HG02840 (cell line): Measurements from ENCODE around the gene LMCD1.

Source experiments
- ATAC-seq: cut with Tn5 transposase; IDR thresholded peaks from one replicate; pipeline ENCODE4 v1.9.1; 2021; ENCODE audit warnings: mild to moderate bottlenecking, moderate library complexity, moderate number of reproducible peaks; ENCODE audit not compliant: unreplicated experiment, low FRiP score

Gene LMCD1

DNA sequence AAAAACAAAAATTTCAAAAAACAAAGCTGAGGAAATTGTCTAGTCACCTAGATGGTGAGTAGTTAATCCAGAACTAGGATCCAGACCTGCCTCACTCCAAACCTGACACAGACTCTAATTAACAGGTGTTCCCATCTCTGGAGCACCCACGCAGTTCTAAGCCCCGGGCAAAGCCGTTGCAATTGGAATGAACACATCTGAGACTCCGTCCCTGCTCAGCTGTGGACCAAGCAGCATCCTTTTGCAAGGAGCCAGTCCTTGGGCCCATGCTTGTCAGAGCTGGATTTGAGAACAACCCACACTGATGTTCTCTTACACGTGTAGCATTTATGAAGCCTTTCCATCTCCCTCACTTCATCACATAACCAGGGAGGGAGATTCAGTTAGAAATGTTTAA is 54.8 kb downstream of the LMCD1 start:
- ATAC-seq: no peak

- no peak for ATAC-seq
Measured at GRCh38 chr3:8557298-8557697, 55.7 kb downstream of the LMCD1 start.

GRCh38 chr3:8558645-8559044 is 57.0 kb downstream of the LMCD1 start:
- ATAC-seq: no peak

DNA sequence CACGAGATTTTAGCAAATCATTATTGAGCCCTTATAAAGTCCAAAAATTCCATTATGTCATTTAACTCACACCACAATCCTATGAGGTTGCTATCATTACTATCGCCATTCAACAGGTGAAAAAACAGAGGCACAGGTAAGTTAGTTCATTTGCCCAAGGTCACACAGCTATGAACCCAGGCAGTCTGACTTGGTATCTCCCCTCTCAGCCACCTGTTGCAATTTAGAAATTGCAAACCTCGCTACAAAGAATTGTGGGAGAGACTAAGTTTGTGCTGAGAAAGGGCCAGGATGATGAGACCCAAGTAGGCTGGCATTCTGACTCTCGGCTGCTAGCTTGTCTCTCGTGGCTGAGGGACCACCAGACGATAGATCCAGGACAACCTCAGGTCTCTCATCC is 57.7 kb downstream of the LMCD1 start:
- no peak for ATAC-seq

DNA sequence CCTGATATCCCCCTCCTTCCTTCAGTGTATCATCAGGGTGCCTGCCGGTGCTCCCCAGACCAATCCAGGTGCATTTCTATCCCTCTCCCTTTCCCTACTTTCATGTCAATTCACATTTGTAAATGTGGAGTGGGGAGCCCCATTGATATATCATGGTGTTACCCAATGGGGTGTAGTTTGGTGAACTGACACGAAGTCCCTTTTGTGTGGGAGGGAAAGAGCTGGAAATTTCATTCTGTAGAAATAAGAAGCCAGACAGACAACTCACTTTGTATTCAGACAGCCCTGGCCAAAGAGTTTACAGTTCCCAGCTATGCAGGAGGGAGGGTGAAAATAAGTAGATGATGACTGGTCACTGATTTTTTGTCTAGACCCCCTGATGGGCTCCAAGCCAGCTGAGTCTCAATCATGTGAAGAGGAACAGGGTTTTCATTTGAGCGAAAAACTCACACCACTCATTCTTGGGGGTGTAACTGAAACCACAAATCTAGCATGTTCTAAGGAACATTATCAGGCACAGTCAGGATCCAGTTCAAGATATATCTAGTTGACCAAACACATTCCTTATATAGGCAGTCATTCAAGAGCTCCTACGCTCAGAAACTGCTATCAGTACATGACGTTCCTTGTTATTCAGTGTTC is 58.9 kb downstream of the LMCD1 start:
- ATAC-seq: no peak

- ATAC-seq: no peak
Measured at GRCh38 chr3:8561370-8561769, 59.7 kb downstream of the LMCD1 start.

DNA sequence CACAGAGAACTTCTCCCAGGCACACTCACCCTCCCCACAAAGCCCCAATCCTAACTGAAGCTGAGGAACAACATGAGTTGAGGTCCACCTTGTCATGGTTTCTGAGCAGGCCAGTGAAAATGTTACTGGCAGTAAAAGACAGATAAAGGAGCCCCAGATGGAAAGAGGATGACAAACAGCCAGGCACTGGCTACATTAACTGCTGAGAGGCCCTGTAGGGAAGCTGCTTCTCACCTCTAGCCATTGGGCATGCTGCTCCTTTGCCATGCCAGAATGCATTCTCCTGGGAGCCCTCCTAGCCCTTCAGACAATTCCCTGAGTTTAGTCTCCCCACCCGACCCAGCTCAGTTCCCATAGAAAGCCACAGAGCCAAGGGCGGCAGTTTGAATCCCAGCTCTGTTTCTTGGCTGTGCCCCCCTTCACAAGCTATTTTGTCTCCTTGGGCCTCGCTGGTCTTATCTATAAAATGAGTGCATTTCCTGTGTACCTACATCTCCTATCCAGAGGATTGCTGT is 60.5 kb downstream of the LMCD1 start:
- ATAC-seq: no peak

- ATAC-seq: no peak
Measured at GRCh38 chr3:8563146-8563545, 61.5 kb downstream of the LMCD1 start.

- no peak for ATAC-seq
Measured at GRCh38 chr3:8563597-8563996, 62.0 kb downstream of the LMCD1 start.

DNA sequence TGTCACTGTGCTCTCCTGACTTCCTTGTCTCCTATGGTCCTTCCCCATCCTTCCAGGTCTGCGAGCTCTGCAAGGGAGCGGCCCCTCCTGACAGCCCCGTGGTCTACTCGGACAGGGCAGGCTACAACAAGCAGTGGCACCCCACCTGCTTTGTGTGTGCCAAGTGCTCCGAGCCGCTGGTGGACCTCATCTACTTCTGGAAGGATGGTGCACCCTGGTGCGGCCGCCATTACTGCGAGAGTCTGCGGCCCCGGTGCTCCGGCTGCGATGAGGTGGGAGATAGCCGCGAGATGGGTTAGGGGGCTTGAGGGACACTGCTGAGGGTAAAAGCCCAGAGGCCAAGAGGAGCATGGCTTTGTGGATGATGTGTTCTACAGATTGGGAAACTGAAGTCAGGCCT is 63.8 kb downstream of the LMCD1 start:
- ATAC-seq: no peak

DNA sequence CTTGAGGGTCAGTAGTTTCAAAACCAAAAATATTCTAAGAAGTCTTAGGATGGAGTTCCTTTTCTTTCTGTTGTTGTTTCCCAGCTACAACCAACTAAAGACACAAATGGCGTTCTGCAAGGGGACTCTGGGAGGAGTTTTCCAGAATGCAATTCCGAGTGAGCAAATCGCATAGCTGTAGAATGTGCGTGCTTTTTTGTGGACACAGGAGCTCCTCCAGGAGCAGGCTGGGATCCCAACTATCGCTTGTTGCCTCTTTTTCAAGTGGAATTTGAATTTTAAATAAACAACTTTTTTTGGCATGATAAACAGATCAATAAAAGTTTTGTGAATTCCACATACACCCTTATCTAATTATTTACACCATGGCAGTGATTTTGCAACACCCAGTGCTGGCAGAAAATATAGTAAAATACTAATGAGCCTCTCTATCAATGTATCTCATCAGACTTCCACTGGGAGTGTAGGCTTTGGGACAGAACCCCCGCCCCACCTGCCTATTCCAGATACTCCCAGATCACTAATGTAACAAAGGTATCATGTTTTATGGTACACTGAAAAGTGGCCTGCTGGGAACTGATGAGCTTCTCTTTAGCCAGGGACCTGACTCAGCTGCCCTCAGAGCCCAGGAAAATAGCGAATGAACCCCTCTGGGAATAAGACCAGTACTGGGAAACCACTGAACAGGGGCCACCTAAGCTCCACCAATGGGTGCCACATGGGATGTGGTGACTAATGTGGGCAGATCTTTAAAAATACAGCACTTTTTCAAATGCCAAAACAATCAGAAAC is 66.4 kb downstream of the LMCD1 start:
- ATAC-seq: no peak

DNA sequence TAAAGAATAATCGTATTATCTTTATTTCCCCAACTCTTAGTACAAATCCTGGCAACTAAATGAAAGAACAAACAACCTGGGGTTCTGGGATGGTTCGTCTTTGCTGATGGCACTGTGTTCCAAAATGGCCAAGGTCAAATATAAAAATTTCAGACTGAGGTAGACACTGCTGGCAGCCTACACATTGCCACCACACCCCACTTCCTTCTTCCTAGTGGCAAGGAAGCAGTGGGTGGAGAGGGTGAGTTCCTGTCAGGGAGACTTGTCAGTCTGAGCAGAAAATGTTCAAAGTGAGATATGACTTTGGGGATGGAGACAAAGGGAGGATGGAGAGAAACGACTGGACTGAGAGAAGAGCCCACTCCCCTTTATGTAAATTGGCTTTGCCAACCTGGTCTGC is 69.6 kb downstream of the LMCD1 start:
- no peak for ATAC-seq

DNA sequence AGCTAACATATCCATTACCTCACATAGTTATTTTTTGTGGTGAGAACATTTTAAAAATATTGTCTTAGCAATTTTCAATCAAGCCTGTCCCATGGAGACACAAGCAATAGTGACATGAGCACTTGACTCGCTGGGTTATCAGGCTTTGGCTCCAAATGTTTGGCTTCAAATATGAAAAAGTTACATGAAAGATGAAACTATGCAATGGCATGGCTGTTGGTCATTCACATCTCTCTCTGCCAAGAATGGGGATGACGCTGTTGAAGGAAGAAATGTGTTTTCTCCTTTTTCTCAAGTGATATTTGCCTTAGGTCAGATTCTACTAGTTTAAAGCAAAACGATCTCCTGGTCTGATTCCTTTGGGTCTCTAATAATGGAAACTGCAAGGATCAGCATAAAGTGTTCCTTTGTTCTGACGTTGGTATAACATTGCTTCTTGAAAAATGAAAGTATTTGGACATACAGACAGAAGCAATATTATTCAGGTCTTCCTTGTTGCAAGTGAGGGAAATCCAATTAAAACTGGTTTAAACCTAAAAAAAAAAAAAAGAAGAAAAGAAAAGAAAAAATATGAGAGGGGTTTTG is 71.8 kb downstream of the LMCD1 start:
- no peak for ATAC-seq

DNA sequence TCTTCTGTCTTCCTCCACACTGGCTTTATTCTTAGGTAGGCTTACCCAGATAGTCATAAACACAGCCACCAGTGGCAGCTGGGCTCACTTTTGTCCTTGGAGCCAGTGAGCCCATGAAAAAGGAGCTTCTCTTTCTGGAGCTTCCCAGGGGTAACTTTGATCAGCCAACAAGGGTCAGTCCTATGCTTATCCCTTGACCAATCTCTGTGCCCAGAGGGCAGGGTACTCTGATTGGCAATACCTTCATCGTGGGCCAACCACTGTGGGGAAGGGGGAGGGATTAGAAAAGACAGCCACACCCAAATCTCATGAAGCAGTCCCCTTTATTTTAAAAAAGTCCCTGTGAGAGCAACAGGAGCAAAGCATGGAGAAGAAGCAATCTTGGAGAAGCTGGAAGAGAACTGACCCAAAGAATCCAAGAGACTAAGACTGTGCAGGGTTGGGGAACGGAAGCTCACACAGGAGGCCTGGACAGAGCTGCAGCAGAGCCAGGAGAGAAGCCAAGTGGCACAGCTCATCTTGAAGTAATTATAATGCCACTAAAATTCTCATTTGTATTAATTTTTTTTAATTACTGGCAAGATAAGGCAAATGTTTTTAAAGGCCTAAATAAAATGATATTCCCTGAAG is 72.5 kb downstream of the LMCD1 start:
- ATAC-seq: no peak

- no peak for ATAC-seq
Measured at GRCh38 chr3:8574670-8575322, 73.2 kb downstream of the LMCD1 start.

DNA sequence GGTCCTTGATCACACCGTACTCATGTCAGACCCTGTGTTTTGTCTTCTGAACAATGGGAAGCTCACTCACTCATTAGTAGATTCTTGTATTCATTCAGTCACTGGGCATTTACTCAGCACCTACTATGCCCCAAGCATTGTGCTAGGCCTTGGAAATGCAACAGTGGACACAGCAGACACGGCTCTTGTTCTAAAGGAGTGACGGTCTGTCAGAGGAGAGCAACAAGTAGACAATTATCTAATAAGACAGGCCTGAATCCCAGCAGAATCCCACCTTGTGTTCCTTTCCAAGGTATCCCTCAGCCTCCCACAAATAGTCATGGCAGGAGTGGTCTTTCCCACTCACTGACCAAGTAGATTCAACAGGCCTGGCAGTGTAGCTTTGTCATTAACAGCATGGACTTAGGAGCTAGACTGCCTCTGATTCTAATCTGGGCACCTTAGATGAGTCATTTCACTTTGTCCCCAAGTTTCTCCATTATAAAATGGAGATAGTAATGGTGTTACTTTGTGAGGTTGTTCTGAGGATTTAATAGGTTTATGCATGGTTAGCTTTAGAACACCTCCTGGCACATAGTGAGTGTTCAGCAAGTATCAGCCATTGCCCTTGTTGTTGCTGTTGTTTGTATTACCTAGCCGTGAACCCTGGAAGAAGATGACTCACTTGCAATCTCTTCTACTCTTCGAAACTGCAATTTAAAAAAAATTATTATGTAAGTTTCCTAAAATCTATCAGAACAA is 73.9 kb downstream of the LMCD1 start:
- no peak for ATAC-seq

GRCh38 chr3:8576436-8576835 is 74.8 kb downstream of the LMCD1 start:
- no peak for ATAC-seq

- ATAC-seq: no peak
Measured at GRCh38 chr3:8576841-8577571, 75.4 kb downstream of the LMCD1 start.

DNA sequence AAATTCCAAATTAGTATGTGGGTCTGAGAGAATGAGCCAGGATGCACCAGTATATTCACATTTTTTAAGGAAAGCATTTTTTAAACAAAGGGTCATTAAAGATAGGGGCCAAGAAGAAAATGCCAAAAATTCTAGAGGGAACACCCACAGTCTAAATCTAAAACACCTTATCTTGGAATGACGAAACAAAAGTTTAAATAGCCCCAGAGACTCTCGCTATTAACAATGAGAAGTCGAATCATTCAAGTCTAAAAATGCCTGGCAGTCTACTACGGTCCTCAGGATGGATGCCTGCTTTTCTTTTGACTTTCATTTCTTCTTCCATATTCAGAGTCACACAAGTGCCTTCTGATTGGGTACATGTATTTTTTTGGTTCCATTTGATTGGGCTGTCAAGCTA is 76.7 kb downstream of the LMCD1 start:
- ATAC-seq: no peak
